Measurements from ENCODE around the gene TSEN2.
A peak's percentile ranks its signal among the peaks of the same experiment; 100 is the strongest.

Gene TSEN2

DNA sequence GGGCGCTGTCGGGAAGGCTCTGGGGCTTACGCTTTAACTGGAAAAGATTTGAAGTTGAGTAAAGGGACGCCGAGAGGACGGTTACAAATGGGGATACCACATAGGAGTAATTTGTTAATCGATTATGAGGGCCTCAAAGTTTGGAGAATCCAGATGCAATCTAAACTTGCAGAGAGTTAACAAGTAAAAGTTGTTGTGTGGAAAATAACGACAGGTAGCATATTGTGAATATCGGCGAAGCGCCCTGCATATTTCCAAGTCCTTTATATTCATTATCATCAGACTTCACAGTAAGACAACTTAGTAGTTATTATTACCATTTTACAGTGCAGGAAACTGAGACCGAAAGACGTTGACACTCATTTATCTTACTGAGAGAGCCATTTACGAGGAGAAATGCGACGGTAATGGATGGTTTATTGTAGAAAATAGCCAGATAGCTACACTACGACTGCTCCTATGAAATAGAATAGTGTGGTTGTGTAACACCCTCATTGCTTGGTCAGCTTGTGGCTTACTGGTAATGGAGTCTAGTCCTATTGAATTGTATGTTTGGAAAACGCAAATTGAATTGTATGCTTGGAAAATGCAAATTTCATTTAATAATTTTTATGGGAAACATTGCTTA lies 73.3 kb downstream of the TSEN2 start:
- TF ChIP-seq ZNF274 (IDR thresholded peaks at IDR 0.05; ENCODE audit: low read depth, low read length), result no peak
- H3K4me3 ChIP-seq (ENCODE audit: low read length), result peak overlapping the region; percentile 91

DNA sequence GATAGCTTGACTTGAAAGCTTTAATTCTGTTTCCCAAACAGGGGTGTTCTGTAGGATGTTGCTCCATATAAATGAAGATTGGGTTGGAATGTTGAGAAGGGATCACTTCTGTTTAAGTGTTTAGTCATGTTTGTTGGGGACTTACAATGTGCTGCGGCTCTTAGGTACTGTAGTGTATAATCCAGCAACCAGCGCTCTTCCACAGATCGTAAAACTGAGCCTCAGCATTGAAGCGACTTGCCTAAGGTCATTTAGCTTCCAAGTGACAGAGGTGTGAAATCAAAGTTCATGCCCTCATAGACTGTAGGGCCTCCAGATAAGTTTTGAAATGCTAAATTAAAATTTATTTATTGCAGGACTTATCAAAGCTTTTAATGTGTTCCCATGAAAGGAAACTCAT lies 74.4 kb downstream of the TSEN2 start:
- no peak for TF ChIP-seq ZNF274 (IDR thresholded peaks at IDR 0.05; ENCODE audit: low read depth, low read length)
- H3K4me3 ChIP-seq (ENCODE audit: low read length), result no peak overlapping the region; the same call in 1 of the 2 replicates

DNA sequence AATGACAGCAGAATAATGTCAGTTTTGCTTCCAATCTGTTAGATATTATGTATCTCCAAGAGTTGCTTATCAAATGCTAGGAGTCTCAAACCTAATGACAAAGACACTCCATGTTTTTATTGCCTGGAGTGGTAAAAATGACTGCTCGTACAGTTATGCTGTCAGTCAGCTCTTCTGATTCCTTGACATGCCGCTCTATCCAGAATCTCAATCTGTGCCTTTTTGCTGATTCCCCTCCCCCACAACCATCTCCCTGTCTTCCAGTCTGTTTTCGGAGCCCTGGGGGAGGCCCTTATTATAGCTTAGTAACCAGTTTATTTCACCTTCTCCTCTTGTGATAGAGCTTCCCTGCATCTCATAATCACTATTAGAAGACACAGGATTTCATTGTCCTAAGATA lies 75.2 kb downstream of the TSEN2 start:
- no peak for TF ChIP-seq ZNF274 (IDR thresholded peaks at IDR 0.05; ENCODE audit: low read depth, low read length)
- H3K4me3 ChIP-seq (ENCODE audit: low read length), result no peak overlapping the region; the same call in 1 of the 2 replicates

DNA sequence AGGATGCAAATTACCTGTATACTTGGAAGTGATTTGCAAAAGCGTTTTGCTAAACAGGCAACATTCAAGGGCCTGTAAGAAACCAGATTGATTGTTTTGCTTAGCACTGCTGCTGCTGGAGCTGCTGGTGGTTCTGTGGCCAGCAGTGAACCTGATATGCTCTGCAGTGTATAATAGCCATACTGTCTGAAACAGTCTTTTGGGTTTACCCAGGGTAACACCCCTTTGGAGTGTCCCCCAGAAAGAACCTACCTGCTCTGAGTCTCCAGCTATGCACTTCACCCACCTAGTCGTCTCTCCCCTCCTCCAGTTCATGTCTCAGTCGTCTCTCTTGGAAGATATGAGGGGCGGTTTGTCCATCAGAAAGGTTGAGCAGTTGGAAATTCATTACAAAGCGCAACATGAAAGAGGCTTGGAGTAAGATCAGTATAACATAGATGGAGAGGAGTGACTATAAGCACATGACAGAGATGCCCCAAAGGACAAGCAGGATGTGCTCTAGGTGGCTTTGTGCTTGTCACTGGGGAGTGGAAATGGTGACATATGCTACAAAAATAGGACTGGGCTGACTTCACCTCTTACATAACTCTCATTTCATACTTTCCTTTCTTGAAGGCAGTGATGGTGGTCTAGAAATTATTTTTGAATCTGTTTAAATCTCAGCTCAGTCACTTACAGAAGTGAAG lies 76.4 kb downstream of the TSEN2 start:
- peak overlapping the region; percentile 5; the same call in 1 of the 2 replicates for H3K4me3 ChIP-seq (ENCODE audit: low read length)
- TF ChIP-seq ZNF274 (IDR thresholded peaks at IDR 0.05; ENCODE audit: low read depth, low read length), result no peak

DNA sequence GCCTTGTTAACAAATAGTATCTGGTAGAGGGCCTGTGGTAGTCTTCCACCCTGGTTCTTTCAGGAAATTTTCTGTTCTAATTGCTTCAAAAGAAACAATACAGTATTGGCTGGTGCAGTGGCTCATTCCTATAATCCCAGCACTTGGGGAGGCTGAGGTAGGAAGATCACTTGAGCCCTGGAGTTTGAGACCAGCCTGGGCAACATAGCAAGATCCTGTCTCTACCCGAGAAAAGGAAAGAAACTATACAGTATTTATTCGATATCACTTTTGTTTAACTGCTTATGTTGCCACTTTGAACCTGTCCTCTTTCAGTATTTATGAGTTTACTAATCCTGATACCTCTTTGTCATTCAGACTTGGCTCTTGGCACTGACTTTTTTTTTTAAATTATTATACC lies 77.1 kb downstream of the TSEN2 start:
- TF ChIP-seq ZNF274 (IDR thresholded peaks at IDR 0.05; ENCODE audit: low read depth, low read length), result no peak
- H3K4me3 ChIP-seq (ENCODE audit: low read length), result no peak overlapping the region

DNA sequence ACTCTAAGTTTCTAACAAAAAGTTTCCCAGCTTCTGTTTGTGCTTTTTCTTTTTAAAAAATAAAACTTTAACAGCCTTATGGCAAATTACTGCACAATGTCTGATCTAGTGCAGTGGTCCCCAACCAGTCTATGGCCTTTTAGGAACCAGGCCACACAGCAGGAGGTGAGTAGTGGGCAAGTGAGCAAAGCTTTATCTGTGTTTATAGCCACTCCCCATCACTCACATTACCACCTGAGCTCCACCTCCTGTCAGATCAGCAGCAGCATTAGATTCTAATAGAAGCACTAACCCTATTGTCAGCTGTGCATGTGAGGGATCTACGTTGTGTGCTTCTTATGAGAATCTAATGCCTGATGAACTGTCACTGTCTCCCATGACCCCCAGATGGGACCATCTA lies 78.2 kb downstream of the TSEN2 start:
- no peak for TF ChIP-seq ZNF274 (IDR thresholded peaks at IDR 0.05; ENCODE audit: low read depth, low read length)
- H3K4me3 ChIP-seq (ENCODE audit: low read length), result no peak overlapping the region

DNA sequence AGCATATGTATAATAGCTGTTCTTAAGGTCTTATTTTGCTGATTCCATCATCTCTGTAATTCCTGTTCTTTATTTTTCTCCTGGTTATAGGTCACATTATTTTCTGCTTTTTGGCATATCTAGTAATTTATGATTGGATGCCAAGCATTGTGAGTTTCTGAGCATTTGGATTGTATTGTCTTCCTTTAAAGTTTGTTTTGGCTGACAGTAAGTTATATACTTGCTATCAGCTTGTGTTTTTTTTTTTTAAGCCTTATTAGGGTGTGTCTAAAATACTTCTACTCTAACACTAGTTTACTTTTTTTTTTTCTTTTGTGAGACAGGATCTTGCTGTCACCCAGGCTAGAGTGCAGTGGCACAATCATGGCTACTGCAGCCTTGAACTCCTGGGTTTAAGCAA lies 82.7 kb downstream of the TSEN2 start:
- no peak for TF ChIP-seq ZNF274 (IDR thresholded peaks at IDR 0.05; ENCODE audit: low read depth, low read length)

DNA sequence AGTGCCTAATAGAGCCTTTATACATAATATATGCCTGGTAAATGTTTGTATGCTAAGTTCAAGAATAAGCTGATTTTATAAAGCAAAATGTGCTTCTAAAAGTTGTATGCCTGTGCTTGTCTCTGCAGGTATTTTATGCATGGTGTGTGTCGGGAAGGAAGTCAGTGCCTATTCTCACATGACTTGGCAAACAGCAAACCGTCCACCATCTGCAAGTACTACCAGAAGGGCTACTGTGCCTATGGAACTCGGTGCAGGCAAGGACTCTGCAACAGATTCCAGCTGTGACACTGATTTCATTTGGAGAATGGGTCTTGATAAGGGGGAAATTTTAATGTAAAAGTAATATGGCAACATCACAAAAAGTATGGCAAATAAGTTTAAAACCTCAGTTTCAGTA lies 84.5 kb downstream of the TSEN2 start:
- no peak for TF ChIP-seq ZNF274 (IDR thresholded peaks at IDR 0.05; ENCODE audit: low read depth, low read length)
- no peak overlapping the region for H3K4me3 ChIP-seq (ENCODE audit: low read length)

More for the DNA sequence above, 82.7 kb downstream of the TSEN2 start:
- H3K4me3 ChIP-seq (ENCODE audit: low read length), result no peak overlapping the region

DNA sequence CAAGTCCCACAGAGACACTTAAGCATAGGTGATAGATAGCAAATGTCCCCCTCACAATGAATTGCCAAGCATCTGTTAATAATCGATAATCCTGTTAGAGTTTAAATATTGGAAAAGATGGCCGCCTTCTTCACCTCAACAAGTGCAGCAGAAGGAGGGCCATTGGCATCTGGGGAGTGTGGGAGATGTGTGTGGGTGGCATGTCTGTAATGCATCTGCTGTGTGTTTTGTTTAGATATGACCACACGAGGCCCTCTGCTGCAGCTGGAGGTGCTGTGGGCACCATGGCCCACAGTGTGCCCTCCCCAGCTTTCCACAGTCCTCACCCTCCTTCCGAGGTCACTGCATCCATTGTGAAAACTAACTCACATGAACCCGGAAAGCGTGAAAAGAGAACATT lies 85.6 kb downstream of the TSEN2 start:
- no peak for TF ChIP-seq ZNF274 (IDR thresholded peaks at IDR 0.05; ENCODE audit: low read depth, low read length)
- no peak overlapping the region for H3K4me3 ChIP-seq (ENCODE audit: low read length)

DNA sequence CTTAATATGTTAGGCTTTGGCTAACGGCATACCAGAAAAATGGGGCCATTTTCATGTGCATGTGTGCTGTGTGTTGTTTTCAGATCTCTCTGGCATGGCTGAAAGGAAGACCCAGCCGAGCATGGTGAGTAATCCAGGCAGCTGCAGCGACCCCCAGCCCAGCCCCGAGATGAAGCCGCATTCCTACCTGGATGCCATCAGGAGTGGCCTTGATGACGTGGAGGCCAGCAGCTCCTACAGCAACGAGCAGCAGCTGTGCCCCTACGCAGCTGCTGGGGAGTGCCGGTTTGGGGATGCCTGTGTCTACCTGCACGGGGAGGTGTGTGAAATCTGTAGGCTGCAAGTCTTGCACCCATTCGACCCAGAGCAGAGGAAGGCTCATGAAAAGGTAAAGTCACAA lies 87.7 kb downstream of the TSEN2 start:
- H3K4me3 ChIP-seq (ENCODE audit: low read length), result no peak overlapping the region
- no peak for TF ChIP-seq ZNF274 (IDR thresholded peaks at IDR 0.05; ENCODE audit: low read depth, low read length)

DNA sequence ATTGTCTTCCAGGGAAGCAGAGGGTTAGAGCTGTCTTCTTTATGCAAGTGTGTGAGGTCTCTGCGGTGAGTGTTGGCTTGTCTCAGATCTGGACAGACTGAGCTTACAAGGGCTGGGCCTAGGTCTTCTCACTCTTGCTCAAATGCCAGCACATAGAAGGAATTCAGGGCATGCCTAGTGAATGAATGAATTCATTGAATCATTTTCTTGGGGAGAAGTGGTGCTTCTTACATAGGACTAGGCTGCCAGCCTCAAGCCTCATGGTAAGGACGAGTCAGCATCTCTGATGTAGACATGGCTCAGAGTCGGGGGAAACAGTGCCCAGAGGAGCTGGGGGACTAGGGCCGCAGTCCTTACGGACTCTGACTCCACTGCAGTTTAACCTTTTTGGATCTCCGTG lies 89.9 kb downstream of the TSEN2 start:
- TF ChIP-seq ZNF274 (IDR thresholded peaks at IDR 0.05; ENCODE audit: low read depth, low read length), result no peak
- H3K4me3 ChIP-seq (ENCODE audit: low read length), result no peak overlapping the region

DNA sequence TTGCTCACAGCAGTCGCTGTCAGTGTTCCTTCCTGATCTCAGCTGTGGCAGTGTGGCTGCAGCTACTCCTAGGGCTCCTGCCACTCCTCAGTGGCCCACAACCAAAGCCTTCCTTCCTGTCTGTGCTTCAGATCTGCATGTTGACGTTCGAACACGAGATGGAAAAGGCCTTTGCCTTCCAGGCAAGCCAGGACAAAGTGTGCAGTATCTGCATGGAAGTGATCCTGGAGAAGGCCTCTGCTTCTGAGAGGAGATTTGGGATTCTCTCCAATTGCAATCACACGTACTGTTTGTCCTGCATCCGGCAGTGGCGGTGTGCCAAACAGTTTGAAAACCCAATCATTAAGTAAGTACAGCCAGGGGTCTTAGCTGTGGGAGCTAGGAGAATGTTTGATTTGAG lies 90.4 kb downstream of the TSEN2 start:
- no peak overlapping the region for H3K4me3 ChIP-seq (ENCODE audit: low read length)
- no peak for TF ChIP-seq ZNF274 (IDR thresholded peaks at IDR 0.05; ENCODE audit: low read depth, low read length)

DNA sequence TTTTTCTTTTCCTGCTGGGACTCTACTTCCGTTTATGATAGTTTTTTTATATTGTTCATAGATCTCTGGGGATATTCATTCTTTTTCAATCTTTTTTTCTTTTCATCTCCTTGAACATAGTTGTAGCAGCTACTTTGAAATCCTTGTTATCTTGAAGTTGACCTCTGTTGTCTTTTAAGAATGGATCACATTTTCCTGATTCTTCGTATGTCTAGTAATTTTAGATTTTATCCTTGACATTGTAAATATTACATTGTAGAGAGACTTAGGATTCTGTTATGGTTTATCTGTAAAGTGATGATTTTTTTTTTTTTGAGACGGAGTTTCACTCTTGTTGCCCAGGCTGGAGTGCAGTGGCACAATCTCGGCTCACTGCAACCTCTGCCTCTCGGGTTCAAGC lies 93.1 kb downstream of the TSEN2 start:
- H3K4me3 ChIP-seq (ENCODE audit: low read length), result no peak overlapping the region
- TF ChIP-seq ZNF274 (IDR thresholded peaks at IDR 0.05; ENCODE audit: low read depth, low read length), result no peak

DNA sequence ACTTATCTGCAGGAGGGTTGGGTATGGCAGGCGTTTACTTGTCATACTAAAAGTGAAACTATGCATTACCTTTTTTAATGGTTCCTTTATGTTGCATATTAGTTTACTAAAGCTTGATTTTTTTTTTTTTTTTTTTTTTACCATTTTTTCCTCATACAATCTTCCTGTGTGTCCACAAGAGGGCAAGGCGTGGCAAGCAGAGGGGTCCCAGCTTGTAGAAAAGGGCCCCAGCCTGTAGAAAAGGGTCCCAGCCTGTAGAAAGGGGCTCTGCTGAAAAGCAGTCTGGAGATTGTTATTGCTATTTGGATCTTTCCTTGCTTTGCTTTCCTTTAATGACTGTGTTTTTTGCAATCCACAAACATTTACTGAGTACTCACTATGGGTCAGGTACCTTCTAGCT lies 94.5 kb downstream of the TSEN2 start:
- no peak for TF ChIP-seq ZNF274 (IDR thresholded peaks at IDR 0.05; ENCODE audit: low read depth, low read length)
- H3K4me3 ChIP-seq (ENCODE audit: low read length), result no peak overlapping the region

DNA sequence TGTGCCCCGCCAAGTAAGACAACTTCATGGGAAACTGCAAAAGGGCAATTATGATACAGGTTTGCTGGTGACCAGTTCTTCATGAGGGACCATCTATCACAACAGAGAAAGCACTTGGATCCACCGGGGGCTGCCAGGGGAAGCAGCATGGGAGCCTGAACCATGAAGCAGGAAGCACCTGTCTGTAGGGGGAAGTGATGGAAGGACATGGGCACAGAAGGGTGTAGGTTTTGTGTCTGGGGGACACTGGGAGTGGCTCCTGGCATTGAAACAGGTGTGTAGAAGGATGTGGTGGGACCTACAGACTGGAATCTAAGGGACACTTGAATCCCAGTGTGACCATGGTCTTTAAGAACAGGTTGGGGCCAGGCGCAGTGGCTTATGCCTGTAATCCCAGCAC lies 95.2 kb downstream of the TSEN2 start:
- H3K4me3 ChIP-seq (ENCODE audit: low read length), result no peak overlapping the region
- TF ChIP-seq ZNF274 (IDR thresholded peaks at IDR 0.05; ENCODE audit: low read depth, low read length), result no peak

DNA sequence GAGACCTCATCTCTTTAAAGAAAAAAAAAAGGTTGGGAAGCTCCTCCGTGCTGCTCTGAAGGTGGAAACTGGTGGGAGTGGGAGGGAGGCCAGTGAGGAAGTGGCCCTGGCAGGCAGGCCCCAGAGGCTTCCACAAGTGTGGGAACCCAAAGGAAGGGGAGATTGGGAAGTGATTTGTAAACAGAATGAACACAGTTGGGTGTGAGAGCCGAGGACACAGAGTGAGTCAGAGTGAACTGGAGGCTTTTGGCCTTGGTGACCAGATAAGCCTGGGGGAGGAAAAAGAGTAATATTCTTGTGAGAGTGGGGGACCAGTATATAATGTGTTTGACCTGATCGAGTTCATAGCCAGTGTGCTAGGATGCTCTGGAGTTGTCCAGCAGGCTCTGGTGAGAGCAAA lies 95.6 kb downstream of the TSEN2 start:
- no peak overlapping the region for H3K4me3 ChIP-seq (ENCODE audit: low read length)
- no peak for TF ChIP-seq ZNF274 (IDR thresholded peaks at IDR 0.05; ENCODE audit: low read depth, low read length)

Data from GM08714 (cell line).